22Rv1 (cell line): ENCODE results near the gene MYH10.

ENCODE experiments used
- H3K27ac ChIP-seq: fragments of 450-650 bp; 2 replicates; pipeline ENCODE4 v1.5.1; 2017
- CTCF ChIP-seq: fragments of 450-650 bp; IDR thresholded peaks from 2 replicates; pipeline ENCODE4 v1.5.1; 2017; ENCODE audit warnings: mild to moderate bottlenecking
- ZFX ChIP-seq: fragments of 450-650 bp; IDR thresholded peaks from 2 replicates; pipeline ENCODE4 v1.6.1; 2017; ENCODE audit warnings: antibody characterized with exemption, borderline replicate concordance

The MYH10 gene

GRCh38 chr17:8576559-8577294 lies 53.8 kb downstream of the MYH10 start:
- TF ChIP-seq ZFX (no peak), CTCF (no peak)
- H3K27ac ChIP-seq: no peak overlapping the region

GRCh38 chr17:8574687-8575086 lies 55.8 kb downstream of the MYH10 start:
- TF ChIP-seq CTCF: no peak
- no peak for TF ChIP-seq ZFX
- H3K27ac ChIP-seq: no peak overlapping the region

- no peak overlapping the region for H3K27ac ChIP-seq
- no peak for TF ChIP-seq ZFX
- 0 out of 2 replicates have a peak, but pooled peaks have one; percentile 17 for TF ChIP-seq CTCF
Observed at GRCh38 chr17:8572764-8573163, 57.8 kb downstream of the MYH10 start.

GRCh38 chr17:8563981-8564602 lies 66.4 kb downstream of the MYH10 start:
- no peak for TF ChIP-seq ZFX
- no peak for TF ChIP-seq CTCF
- no peak overlapping the region for H3K27ac ChIP-seq

- H3K27ac ChIP-seq: no peak overlapping the region
- no peak for TF ChIP-seq CTCF
- no peak for TF ChIP-seq ZFX
Observed at GRCh38 chr17:8563024-8563776, 67.3 kb downstream of the MYH10 start.

- no peak overlapping the region for H3K27ac ChIP-seq
- TF ChIP-seq ZFX: no peak
- no peak for TF ChIP-seq CTCF
Observed at GRCh38 chr17:8558144-8558543, 72.4 kb downstream of the MYH10 start.
